GM04503 (cell line): ENCODE data around the gene ADGRB3.

Experiments
- DNase-seq: peaks from one replicate; pipeline ENCODE4 v3.0.0-alpha.2; 2012; ENCODE audit warnings: low read depth

Gene ADGRB3

DNA sequence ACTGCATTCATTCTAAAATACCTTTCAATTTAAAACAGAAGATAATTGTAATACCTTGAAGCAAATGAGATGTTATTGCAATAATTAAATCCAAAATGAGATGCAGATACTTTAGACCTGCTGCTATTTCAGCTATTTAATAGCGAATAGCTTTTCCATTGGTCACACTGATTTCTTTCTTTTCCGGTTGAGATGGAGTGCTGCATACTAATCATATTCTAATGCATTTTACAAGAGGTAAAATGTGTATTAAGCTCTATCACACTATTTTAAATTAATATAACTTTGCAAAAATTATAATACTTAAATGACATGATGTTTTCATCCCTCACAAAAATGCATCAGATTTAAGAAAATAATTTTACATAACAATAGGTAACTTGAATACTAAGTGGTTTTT is 74.0 kb downstream of the ADGRB3 start:
- DNase-seq: no peak

DNA sequence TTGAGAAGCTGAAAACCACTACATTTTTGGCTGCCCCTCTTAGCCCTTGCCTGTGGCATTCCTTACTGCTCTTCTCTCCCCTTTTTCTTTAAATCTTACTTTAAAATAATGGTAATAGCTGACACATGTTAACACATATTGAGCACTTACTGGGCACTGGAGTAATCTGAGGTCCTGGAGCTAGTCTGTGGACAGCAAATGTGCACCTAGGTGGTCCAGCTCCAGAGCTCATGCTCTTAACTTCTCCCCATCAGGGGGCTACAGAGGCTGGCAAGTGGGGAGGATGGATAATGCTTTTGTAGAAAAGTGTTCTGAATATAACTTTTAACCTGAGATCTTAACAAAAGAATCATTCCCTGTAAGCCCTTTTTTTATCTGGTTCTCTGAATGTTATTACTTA is 74.8 kb downstream of the ADGRB3 start:
- DNase-seq: no peak

DNA sequence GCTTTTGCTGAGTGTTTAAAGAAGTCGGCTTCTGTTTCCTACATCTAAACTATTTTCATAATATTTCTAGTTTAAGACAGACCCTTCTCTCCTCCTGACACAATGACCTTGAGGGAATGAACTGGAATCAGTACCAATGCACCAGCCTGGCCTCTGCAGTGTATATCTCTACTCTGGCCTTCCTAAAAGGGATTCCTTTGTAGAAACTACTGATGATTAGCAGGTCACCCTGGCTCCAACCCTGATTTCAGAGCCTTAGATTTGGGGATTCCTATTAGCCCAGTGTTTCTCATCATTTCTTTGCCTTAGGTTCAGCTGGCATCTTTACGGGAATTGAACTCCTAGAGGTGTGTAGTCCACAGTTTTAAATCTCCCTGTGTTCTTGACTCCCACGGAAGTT is 75.4 kb downstream of the ADGRB3 start:
- DNase-seq: no peak

DNA sequence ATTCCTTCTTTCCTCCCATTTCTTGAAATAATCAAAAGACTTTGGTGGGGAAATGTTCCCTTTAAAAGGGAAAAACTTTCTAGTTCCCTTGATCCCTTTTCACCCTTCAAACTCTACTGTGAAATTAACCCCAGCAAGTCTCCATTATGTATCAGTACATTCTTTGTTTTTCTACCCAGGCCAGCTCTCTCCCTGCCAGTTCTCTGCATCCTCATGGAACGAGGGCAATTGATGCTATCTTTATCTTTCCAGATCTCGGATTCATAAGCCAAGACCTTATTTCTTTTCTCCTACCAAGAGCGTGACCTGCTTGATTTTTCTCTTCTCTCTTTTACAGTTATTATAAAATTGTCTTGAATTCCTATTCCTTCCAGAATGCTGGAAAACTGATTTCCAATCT is 75.8 kb downstream of the ADGRB3 start:
- DNase-seq: no peak

DNA sequence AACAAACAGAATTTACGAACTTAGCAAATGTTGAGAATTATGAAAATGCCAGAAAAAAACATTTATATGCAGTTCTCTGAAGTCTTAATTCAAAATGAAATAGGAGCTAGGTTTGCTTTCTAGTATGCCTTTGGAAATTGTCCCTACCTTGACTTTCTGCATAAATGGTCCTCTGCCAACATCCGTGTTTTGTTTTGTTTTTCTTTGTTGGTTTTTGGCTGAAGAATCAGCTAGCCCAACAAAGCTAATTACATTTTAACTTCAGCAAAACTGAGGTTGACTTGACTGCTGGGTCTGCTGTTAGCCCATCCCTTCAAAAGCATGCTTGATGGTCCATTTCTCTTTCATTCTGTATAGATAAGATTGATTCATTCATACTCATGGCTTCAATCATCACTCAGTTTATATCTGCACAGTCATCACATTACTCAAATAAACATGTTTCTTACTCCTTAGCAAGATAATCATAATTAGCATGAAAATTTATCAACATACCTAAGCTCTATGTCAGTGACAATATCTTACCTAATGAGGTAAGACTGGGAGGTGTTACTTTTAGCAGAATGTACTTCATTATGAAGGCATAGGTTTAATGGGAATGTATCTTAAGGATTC is 76.4 kb downstream of the ADGRB3 start:
- DNase-seq: no peak

DNA sequence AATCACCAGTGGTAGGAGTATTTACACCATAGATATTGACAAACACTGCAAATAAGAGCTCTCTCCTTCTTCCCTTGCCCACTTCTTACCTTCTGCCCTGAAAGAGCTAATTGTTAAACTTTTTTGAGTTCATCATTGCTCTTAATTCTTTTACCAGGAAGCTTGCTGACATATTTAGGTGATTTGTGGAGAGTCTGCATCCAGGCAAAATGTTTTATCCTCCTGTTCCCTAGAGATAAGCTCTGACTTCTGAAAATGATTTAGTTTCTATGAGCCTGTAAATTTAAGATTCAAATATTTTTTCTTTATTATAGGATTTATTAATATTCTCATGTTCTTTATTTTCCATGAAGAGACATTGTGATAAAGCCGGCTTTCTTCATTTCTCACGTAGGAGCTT is 81.5 kb downstream of the ADGRB3 start:
- no peak for DNase-seq

DNA sequence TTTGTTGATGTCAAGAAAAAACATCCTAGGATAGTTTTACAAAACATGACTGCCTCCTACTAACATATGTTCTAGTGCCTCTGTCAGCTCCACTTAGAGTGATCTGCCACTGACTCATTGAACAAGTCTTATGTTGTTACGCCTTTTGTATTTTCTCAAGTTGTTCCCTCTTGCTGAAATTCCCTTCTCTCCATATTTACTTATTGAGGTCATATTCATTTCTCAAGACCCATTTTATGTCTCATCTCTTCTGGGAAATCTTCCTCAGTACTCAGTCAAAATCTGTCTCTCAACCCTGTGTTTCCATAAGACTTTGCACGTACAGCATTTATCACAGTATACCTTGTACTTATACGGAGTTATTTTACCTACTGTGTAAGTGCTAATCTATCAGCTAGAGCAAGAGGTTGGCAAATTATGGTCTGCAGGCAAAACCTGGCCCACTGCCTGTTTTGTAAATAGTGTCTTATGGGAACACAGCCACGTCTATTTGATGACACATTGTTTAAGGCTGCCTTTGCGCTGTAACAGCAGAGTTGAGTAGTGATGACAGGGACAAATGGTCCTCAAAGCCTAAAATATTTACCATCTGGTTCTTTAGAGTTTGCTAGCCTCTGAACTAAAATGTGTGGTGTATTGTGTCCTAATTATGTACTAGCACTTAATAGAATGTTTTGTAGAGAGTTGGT is 83.4 kb downstream of the ADGRB3 start:
- DNase-seq: no peak

DNA sequence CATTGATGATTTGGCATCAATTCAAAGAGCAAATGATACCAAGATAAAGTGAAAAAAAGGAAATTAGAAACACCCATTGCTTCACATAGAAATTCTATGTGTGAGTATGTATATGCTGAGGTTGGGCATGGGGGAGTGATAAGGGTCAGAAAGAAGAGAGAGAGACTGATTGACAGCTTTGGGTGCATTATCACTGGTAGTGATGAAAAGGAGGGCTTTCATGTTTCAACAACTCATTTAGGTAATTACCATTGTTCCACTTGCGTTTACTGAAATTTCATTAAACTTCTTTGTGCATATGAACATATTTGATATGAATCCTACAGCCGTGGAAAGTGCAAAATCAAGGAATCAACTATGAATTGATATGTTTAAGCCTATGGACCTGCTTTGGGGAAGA is 84.7 kb downstream of the ADGRB3 start:
- no peak for DNase-seq

DNA sequence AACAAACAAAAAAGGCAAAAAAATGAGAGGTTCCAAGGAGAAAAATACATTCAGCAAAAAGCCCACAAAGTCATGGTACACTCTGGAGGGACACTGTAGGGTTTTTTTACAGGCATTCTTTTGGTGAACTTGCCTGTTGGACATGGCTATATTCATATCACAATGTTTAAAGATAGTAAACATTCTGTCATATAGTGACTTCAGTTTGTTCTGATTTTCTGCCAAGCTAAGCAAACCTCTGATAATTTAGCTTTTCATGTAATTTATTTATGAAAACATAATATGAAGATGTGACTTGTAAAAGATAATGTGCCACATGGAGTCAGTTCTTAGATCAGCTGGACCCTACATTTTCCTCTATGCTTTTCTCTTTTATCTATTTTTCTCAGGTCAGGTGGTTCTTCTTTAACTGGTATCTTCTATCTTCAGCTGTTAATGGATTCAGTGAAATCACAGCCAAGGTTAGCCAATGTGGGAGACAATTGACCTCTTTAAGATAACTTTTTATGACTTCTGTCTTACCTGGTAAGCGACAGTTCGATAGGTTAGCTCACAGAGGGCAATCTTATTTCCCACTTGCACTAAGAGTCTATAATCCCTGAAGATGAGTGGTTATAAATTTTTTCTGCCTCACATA is 87.9 kb downstream of the ADGRB3 start:
- no peak for DNase-seq

DNA sequence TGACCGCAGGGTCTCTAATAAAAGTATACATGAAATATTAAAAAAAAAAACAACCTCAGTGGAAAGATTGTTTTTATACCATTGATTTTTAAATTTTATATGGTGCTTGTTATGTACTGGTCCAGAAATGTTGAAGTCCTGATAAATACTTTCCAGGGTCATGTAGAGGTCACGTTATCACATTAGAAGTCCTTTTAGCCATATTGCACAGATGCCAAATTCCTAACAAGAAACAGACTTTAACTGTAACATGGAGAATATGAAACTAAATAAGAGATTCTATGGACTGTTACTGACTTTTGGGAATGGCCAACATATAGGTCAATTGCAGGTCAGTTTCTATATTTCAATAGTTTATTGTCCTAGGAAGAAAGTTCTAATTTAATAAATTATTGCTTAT is 89.0 kb downstream of the ADGRB3 start:
- no peak for DNase-seq

DNA sequence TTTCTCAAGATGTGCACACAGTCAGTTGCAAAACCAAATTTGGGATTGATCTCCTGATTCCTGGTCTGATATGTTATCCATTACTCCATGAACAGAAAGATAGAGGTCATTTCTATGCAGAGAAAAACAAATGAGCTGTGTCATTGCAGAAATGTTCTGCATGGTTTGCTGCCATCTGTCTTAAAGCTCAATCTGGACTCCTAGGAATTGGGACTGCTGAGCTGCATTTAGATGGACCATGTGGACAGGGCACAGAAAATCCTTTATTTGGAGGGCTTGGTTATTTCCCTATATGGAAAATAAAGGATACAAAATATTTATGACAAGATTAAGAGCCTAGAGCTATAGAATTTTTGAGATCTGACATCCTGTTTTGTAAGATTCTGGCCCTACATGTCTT is 91.3 kb downstream of the ADGRB3 start:
- DNase-seq: no peak

DNA sequence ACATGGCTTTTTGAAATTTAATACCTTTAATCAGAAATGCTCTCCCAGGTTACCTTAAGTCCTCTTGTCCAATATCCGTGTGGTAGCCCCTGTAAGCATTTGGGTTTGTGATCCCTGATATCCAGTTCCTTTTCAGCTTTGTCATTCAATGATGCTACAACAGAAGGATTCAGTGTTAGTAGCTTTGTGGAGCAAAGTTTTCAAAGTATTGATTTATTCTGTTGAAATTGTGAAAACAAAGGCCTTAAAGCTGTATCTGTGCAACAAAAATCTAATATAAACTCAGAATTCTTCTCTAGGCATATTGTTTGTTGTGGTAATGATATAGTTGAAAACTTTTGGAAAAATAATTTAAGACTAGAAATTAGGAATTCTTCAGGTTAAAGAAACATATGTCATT is 91.9 kb downstream of the ADGRB3 start:
- no peak for DNase-seq

DNA sequence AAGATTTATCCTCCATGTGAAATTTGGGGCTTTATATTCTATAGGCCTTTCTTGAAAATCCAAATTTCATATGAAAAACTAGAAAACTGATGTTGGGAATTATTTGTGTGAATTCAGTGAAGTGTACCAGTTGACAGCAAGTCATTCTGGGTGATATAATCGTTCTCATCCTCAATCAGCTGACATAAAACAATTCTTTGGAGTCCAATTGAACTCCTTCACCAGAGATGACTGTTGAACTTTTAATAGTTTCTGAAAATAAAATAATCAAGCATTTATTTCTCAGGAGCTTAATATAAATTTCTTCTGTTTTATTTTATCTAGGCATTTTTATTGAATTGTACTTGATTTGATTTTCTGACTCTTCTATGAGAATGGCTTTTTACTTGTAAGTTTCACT is 92.6 kb downstream of the ADGRB3 start:
- DNase-seq: no peak

DNA sequence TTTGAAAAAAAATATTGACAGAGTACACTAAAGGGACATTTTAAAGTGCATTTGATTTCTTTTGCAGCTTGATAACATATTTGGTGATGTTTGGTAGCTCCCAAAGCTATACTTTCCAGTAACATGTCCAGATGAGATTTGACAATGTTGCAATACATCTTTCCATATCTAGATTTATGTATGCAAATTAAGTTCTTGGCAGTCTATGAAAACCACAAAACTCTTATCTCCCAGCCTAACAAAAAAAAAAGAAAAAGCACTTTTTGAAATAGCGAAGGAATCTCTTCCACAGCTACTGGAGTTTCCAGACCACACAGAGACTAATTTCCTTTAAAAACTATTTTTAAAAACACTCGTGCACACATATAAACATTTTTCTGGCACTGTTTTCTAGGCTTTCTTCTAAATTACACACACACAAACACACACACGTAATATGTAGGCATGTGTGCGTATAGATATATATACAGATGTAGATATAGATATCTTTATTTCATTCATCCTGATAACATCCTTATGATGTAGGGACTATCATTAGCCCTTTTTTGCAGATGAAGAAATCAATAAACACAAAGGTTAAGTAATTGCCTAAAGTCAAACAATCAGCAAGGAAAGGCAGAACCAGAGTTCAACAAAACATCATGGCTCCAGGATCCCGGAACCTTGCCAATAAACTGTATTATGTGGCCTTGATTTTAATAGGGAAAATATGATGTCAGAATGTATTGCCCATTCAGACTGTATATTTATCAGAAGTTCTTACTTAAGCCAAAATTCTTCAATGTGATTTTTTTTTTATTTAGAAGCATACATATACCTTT is 93.3 kb downstream of the ADGRB3 start:
- no peak for DNase-seq

DNA sequence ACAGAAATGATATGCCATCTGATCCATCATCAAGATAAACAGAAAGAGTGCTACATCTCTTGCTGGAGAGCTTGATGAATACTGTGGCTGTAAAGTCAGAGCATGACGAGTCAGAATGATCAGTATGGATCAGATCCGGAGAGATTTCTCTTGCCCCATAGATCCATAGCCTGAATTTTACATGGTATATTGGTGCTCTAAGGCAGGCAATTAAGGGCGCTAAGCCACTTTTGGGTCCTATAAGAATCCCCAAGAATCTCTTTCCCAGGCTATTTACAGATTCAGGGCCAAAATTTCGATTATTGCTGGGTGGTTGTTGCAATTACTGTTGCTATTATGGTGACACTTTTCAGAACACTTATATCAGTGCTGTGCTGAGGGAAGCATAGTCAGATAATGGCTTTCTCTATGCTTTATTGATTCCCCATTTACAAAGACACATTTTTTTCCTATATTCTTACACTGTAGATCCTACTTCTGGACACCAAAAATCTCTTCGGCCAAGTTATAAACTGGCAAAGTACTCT is 94.4 kb downstream of the ADGRB3 start:
- DNase-seq: no peak

DNA sequence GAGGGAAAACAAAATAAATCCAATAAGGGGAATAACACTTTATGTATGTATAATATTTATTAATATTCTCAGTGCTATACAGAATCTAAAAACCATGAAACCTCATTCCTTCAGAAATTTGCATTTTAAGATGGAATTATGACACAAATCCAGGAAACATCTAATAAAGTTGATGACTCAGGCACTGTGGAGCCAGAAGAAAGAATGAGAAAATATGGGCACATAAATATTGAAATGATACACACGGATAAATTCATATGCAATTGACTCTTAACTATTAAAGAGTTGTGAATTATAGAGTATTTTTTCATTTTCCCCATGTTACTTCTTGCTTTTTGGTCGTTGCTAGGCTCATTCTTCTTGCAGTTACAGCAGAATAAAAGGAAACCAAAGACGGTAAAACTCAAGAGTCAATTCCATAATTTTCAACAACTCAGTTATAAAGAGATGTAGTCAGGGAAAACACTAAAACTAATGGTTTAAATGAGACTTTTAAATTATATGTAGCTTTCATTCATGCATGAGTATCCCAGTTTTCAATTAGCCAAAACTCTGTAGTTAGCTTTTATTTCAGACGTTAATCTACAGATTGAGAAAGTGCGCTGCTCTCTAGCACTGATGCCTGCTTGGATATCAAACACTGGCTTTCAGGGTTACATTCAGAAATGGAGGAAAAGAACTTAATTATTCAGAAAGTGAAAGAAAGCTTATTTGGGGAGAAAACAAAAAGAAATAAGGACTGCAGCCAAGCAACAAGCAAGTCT is 95.4 kb downstream of the ADGRB3 start:
- DNase-seq: no peak

DNA sequence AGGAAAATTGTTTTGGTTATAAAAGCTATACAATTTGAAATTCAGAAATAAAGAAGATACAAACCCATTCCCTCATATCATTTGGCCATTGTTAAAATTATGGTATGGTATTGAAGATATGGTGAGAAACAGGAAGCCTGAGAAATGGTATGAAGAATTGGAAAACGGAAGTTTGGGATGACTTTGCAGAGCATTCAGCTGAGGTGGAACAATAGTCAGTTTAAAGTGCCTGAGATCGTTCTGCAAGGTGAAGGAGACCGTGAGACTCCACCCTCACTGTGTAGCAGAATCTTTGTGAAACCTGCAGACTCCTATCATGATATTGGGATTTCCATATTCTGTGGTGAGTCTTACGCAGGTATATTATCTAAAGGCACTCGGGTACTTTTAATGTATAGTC is 97.3 kb downstream of the ADGRB3 start:
- DNase-seq: no peak

DNA sequence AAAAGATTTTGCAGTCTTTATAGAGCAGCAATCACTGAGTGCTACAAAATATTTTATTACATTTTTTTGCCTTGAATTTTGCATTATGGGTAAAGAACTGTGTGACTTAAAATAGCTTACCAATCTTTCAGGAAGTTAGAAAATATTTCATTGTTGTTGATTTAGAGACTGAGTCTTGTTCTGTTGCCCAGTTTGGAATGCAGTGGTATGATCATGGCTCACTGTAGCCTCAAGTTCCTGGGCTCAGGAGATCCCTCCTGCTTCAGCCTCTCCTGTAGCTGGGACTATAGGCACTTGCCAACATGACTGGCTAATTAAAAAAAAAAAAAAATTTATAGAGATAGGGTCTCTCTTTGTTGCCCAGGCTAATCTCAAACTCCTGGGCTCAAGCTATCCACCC is 100.8 kb downstream of the ADGRB3 start:
- DNase-seq: no peak

DNA sequence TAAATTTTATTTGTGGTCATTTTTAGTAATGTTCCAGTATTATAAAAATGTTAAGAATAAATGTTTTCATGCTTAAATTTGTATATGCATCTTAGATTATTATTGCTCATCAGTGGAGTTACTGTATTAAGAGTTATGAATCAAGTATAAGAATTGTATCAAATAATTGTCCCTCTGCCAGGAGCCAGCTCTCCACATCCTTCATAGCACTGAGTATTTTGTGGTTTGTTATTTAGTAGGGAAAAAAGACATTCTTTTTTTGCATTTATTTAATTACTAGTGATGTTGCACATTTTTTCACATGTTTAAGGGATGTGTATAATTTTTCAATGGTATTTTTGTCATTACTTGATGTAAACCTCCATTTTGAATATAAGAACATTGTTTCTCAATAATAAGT is 102.0 kb downstream of the ADGRB3 start:
- no peak for DNase-seq

DNA sequence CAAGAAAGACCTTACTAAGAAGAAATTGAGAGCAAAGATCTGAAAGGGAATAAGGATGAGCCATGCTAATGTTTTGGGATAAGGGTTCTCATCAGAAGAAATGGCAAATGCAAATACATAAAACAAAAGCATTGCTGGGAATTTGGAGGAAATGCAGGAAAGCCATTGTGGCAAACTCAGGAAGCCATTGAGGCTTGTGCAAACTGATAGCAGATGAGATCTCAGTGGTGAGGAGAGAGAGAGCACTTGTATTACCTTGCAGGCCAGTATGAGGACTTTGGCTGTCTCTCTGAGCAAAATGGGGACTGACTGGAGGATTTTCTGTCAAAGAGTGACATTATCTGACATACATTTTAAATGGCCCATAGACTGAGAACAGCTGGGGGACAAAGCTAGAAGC is 103.0 kb downstream of the ADGRB3 start:
- DNase-seq: no peak

DNA sequence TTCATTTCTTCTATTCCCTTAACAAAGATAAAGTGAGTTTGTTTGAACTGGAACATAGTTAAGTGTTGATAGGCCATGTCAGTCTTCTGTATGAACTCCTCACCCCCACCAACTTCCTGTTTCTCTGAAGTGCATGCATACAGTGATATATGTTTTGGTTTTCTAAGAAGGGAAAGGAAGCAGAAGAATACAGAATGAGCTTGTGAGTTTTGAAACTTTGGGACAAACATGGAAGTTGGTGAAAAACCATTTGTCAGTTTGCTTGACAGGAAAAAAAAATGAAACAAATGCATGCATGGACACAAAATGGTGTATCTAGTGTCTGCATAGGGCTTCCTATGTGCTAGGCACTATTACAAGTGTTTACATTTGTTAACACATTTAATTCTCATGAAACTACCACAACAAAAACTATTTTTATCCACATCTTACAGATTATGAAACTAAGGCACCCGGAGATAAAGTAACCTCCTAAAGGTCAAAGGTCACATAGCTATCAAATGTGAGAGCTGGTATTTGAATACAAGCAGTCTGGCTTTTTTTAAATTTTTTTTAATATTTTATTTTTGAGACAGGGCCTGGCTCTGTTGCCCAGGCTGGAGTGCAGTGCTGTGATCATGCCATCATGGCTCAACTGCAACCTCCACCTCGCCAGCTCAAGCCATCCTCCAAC is 105.9 kb downstream of the ADGRB3 start:
- no peak for DNase-seq
